Prostate gland (tissue), 2 donors: ENCODE measurements around the gene PHLDA2.

Experiments
- CTCF ChIP-seq, 4 experiments: fragments of 200-600 bp in 2 of 4; fragments of 450-650 bp in 2 of 4; sonication (generic) in 2 of 4; IDR thresholded peaks; 1 replicate in 3 of 4; 2 replicates in 1 of 4; pipeline ENCODE4 v1.5.1; 2016 to 2019; ENCODE audit warnings: antibody characterized with exemption in 4 of 4, mild to moderate bottlenecking in 2 of 4, moderate library complexity in 2 of 4
- POLR2A ChIP-seq: fragments of 450-650 bp; IDR thresholded peaks from one replicate; pipeline ENCODE4 v1.6.1; 2016; ENCODE audit warnings: antibody characterized with exemption, mild to moderate bottlenecking
- POLR2AphosphoS5 ChIP-seq: sonication (generic); formaldehyde crosslinking; IDR thresholded peaks from one replicate; pipeline ENCODE4 v1.6.1; 2017; ENCODE audit warnings: antibody characterized with exemption

GRCh38 chr11:2974272-2974671 is 45.1 kb upstream of the PHLDA2 start:
- TF ChIP-seq CTCF (IDR thresholded peaks at IDR 0.05) (no peak), POLR2AphosphoS5 (no peak), POLR2A (no peak)
